Measurements from ENCODE around the gene TBCE. TPM values are rescaled to one million over a fixed set of nuclear protein-coding genes. Genes with fewer than 3 reads are reported as not detected.

Gene TBCE
- polyA plus RNA-seq, 3 donors = 15.4 to 19.4 (median 17.6) TPM

DNA sequence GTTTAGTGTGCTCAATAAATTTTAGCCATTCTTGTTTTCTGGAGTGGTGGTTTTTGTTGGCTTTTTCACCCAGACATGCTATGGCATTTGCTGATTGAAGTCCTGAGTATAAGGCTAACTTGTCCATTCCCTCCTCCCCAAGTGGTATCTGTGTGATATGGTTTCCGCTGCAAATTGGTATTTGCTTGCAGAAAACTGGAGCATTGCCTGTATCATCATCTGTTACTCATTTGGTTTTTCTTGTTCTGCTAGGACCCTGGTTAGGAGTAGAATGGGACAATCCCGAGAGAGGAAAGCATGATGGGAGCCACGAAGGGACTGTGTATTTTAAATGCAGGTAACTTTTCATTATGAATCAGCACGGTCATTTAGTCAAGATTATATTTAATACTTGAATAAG lies 34.0 kb downstream of the TBCE start:
- Mint-ChIP-seq H3K4me1 (no peaks in the 10 kb centered on the region), H3K36me3 (peaks cover 17 to 38% of the 10 kb centered on the region in 2 donors), H3K27ac (no peak overlapping the region), H3K27me3 (ENCODE audit: low read depth in 3 of 3) (no peaks in the 10 kb centered on the region), H3K9me3 (peaks cover 0 to 2% (median 0%) of the 10 kb centered on the region in 7 donors), H3K4me3 (no peak overlapping the region)
- no peak overlapping the region for H3K27ac ChIP-seq (ENCODE audit: low read depth in 1 of 2, low read length in 2 of 2)
- H3K9ac ChIP-seq (ENCODE audit: insufficient read depth, low read length, poor library complexity, severe bottlenecking) = no peak overlapping the region
- peaks cover 37% of the 10 kb centered on the region for H3K79me2 ChIP-seq (ENCODE audit: insufficient read depth, low read length)
- H3K4me2 ChIP-seq (replicated peaks; ENCODE audit: extremely low read depth, low read length, poor library complexity, severe bottlenecking) = no peak overlapping the region
- H4K20me1 ChIP-seq (ENCODE audit: insufficient read depth, low read length) = peaks cover 8% of the 10 kb centered on the region
- H3K4me1 ChIP-seq (ENCODE audit: control insufficient read depth in 1 of 2, insufficient read depth in 2 of 2, low read length in 2 of 2) = no peaks in the 10 kb centered on the region
- no peak for DNase-seq
- H3K36me3 ChIP-seq (replicated peaks in 1 of 2; ENCODE audit: control insufficient read depth in 1 of 2, insufficient read depth in 2 of 2, low read length in 2 of 2) = peaks cover 8 to 20% of the 10 kb centered on the region in 2 donors
- TF ChIP-seq CTCF (IDR thresholded peaks at IDR 0.05) = no peak
- WGBS (ENCODE audit: insufficient coverage) = 100% methylated on average over 2 of the region's 4 CpGs
- no peaks in the 10 kb centered on the region for H3K9me3 ChIP-seq (replicated peaks in 1 of 2; ENCODE audit: control insufficient read depth in 1 of 2, insufficient read depth in 1 of 2, low read length in 2 of 2)
- intact Hi-C loops (cut with micrococcal nuclease) = no loop called here
- H3K4me3 ChIP-seq (replicated peaks in 1 of 3; ENCODE audit: low read depth in 2 of 3, low read length in 3 of 3) = no peak overlapping the region
- no peak overlapping the region for H2AFZ ChIP-seq (ENCODE audit: insufficient read depth, low read depth, low read length, poor library complexity, severe bottlenecking)
- no peaks in the 10 kb centered on the region for H3K27me3 ChIP-seq (ENCODE audit: control insufficient read depth in 2 of 2, insufficient read depth in 2 of 2, low read length in 2 of 2)

DNA sequence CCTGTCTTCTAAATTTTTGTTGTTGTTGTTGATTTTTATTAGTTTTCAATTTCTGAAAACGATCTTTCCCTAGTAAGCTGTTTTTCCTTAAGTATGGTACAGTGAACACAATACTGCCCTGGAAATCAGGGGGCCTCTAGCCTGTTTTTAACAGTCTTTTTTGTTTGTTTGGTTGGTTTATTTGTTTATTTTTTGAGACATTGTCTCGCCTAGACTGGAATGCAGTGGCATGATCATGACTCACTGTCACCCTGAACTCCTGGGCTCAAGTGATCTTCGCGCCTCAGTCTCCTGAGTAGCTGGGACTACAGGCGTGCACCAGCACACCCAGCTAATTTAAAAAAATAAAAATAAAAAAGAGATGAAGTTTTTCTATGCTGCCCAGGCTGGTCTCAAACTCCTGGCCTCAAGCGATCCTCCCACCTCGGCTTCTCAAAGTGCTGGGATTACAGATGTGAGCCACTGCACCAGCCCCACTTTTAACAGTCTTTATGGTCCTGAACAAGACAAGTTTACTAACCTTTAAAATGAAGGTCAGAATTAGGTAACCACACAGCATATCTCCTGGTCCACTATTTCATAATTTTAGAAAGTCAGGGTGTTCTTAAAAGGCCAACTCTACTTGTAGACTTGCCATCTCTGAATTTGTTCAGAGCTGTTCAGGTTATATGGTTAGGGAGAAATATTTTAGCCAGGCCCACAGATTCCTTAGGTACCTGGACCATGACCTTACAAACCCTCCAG lies 35.4 kb downstream of the TBCE start:
- no peak for DNase-seq
- H3K4me1 Mint-ChIP-seq = no peaks in the 10 kb centered on the region
- WGBS (ENCODE audit: insufficient coverage) = 100% methylated on average over 2 of the region's 7 CpGs
- Histone ChIP-seq H3K27ac (ENCODE audit: low read depth in 1 of 2, low read length in 2 of 2) (no peak overlapping the region), H3K4me3 (replicated peaks in 1 of 3; ENCODE audit: low read depth in 2 of 3, low read length in 3 of 3) (no peak overlapping the region), H3K9me3 (replicated peaks in 1 of 2; ENCODE audit: control insufficient read depth in 1 of 2, insufficient read depth in 1 of 2, low read length in 2 of 2) (no peaks in the 10 kb centered on the region), H2AFZ (ENCODE audit: insufficient read depth, low read depth, low read length, poor library complexity, severe bottlenecking) (no peak overlapping the region), H3K79me2 (ENCODE audit: insufficient read depth, low read length) (peaks cover 29% of the 10 kb centered on the region), H4K20me1 (ENCODE audit: insufficient read depth, low read length) (peaks cover 4% of the 10 kb centered on the region), H3K4me1 (ENCODE audit: control insufficient read depth in 1 of 2, insufficient read depth in 2 of 2, low read length in 2 of 2) (no peaks in the 10 kb centered on the region), H3K36me3 (replicated peaks in 1 of 2; ENCODE audit: control insufficient read depth in 1 of 2, insufficient read depth in 2 of 2, low read length in 2 of 2) (peaks cover 8 to 20% of the 10 kb centered on the region in 2 donors), H3K27me3 (ENCODE audit: control insufficient read depth in 2 of 2, insufficient read depth in 2 of 2, low read length in 2 of 2) (no peaks in the 10 kb centered on the region), H3K4me2 (replicated peaks; ENCODE audit: extremely low read depth, low read length, poor library complexity, severe bottlenecking) (no peak overlapping the region), H3K9ac (ENCODE audit: insufficient read depth, low read length, poor library complexity, severe bottlenecking) (no peak overlapping the region)
- no peaks in the 10 kb centered on the region for H3K27me3 Mint-ChIP-seq (ENCODE audit: low read depth in 3 of 3)
- peak overlapping the region in 2 of 7 donors; percentile 33 to 72 for H3K27ac Mint-ChIP-seq
- H3K4me3 Mint-ChIP-seq = no peak overlapping the region
- intact Hi-C loops (cut with micrococcal nuclease) = no loop called here
- H3K36me3 Mint-ChIP-seq = peaks cover 17 to 35% of the 10 kb centered on the region in 2 donors
- no peak for TF ChIP-seq CTCF (IDR thresholded peaks at IDR 0.05)
- H3K9me3 Mint-ChIP-seq = no peaks in the 10 kb centered on the region

All from CD14-positive monocyte (primary cell).